HTR-8/SVneo (cell line): ENCODE data around the gene CTNNA2.
"Not testable (repeated sequence)": the region's sequence is repeated elsewhere in the genome, so short reads cannot be mapped to it uniquely, and the experiment has no call there.

Experiments
- DNase-seq: peaks from one replicate; pipeline ENCODE4 v3.0.0; 2011; ENCODE audit warnings: low spot score, mixed read lengths; ENCODE audit not compliant: insufficient read length
- FAIRE-seq: peaks from 2 replicates; lab custom pipeline; 2011; peaks lifted over from hg19 to GRCh38; lab: Jason Lieb, UNC

CTNNA2 gene

DNA sequence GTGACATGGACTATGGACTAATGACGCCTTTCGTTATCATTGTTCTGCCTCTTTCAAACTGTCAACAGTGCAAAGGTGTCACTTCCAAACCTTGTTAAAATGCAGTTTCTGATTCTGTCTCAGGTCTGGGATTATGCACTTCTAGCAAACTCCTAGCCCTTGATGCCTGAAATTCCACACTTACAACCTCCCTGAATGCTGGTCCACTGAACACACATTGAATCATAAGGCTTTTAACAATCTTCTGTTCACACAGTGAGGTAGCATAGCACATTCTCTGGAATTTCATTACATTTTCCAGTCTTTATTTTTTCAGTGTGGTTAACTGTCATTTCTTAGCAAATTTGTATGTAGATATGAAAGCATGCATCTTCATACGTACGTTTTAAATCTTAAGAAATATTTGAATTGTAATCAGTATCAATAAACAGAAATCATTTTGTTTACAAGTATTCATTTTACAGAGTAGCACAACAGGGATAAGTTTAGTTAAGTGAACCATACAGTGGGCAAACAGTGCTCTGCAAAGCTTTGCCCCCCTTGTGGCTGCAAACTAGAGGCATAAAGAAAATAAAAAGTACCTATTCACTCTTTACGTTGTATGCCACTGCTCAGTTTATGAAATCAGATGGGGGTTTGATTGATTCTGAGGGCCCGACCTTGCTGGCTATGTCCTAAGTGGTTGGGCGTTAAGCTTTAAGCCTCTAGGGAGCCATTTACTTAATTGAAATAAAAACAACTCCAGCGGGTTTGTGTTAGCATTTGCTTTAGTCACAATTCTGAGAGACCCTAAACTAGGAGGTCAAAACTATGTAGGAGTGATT is 540.9 kb downstream of the CTNNA2 start:
- FAIRE-seq = no peak
- no peak for DNase-seq

DNA sequence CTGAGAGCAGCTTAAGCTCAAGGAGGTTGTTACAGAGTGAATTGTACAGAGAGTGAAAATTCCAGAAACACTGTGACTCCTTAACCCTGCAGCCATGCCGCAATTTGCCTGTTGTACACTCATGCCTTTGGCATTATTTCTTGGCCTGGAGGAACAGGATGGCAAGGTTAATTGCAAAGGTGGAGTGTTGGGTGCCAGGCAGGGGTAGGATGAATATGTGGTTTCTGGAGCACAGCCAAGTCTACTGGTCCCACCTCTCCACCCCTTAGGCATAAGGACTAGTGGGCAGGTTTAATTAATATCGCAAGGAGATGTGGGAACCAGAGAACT is 541.5 kb downstream of the CTNNA2 start:
- FAIRE-seq = no peak
- DNase-seq = peak; percentile 5

DNA sequence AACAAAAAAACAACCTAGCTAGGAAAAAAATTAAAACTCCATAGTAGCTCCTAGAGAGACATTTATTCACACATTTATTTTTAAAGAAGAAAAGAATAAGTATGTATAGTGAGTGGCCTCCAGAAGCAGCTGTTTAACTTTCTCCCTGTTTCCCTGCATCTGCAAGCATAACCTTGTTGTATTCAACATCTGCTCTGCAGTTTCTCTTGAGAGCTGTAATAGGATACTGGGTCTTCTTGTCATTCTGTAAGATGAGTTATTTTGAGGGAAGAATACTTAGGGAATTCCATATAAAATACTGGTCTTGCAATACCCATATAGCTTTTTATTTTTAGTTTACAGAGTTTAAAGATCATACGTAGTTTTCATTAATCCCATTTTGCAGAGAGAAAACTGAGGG is 545.1 kb downstream of the CTNNA2 start:
- DNase-seq = no peak
- FAIRE-seq = no peak

DNA sequence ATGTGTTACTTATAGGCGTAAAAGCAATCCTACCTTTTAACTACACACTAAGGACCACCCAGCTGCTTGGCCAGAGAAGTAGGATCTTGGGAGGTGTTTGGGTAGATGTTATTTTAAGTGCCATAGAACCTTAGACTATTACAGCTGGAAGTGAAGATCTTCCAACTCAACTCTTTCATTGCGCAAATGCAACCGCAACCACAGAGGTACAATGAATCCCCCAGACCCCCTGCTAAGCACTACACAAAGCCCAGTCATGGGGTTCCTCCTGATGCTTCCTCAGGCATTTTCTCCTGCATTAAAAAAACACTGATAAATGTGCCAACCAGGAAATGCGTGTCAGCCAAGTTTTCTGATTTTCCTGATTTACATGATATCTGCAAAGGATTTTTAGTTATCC is 545.7 kb downstream of the CTNNA2 start:
- no peak for DNase-seq
- no peak for FAIRE-seq

DNA sequence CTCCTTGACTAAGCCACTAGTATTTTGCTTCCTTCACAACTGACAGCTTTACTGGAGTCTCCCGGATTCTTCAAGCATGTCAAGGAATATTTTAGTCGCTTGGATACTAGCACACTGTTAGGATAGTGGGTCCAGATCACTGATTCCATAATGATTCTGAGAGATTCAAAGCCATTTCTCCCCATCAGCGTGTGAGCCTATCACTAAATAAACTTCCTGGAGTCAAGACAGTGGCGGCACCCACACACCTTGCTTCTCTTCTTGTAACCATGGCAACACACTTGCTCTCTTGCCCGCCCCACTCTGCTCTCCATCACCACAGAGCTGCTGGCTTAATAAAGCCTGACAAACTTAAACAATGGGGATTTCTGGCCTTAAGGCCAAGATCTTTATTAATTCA is 546.6 kb downstream of the CTNNA2 start:
- FAIRE-seq = no peak
- DNase-seq = no peak

DNA sequence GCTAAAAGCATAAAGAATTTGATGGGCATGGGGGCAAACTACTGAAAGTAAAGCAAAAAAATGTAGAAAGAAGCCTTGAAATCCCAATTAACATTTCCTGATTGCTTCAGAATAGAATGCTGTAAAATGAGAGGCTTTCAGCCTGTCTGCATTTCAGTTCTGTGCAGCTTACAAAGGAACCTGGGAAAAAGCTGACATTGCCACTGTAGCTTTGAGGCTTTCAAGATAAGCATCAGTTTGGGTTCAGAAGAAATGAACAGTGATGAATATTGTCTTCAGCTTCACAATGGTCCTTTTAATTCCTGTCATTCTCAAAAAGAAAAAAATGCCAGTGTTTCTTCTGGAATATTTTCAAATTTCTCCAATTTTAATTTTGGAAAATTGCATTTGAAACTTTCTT is 549.0 kb downstream of the CTNNA2 start:
- no peak for DNase-seq
- no peak for FAIRE-seq

DNA sequence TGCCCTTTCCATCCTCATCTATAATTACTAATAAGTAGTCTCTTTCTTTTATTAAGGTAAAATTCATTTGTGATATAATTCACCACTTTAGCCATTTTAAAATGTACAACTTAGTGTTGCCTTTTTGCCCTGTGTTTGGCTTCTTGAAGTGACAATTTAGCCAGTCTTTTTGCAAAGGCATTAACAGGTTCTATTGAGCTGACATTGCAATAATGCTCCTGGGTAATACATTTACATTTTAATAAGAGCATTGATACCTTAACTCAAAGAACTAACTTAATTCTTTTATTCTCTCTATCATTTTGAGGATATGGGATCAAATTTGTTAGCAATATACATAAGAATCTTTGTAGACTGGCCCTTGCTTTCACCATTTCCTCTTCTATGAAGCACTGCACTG is 549.4 kb downstream of the CTNNA2 start:
- FAIRE-seq = no peak
- DNase-seq = no peak

DNA sequence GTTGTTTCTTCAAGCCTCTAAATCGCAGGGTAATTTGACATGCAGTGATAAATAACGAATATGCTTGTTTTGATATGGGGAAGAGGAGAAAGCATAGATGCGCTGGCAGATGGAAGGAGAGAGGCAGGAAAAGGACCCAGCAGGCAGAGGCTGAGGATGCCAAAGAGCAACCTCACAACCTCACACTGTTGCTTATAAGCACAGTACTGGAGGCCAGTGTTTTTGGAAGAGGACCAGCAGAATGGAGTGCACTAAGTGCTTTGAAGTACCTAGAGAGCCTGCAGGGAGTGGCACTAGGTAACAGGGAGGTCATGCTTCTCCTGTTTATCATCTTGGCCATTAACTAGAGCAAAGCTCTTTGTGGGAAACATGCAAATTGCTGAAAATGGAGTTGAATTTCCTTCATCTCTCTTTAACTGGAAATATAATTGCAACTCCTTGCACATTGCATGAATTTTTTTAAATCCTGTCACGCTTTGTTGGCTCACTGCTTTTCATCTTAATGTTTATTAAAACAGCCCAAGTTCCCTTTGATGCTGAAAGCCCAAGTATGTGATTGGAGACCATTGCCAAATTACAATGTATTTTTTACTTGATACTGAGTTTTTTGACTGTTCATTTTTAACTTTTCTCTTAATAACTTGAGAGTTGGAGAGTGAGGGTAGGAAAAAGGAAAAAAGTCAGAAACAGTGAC is 555.3 kb downstream of the CTNNA2 start:
- FAIRE-seq (no peak), DNase-seq (no peak)

DNA sequence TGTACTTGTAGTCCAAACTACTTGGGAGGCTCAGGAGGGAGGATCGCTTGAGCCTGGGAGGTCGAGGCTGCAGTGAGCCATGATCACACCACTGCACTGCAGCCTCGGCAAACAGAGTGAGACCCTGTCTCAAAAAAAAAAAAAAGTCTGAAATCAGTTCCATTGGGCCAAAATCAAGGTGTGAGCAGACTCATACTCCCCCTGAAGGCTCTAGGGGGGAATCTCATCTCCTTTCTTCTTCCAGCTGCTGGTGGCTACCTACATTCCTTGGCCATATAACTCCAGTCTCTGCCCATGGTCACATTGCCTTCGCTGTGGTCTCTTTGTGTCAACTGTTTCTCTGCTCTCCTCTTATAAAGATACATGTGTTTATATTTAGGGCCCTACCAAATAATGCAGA is 557.7 kb downstream of the CTNNA2 start:
- FAIRE-seq (no peak), DNase-seq (no peak)

DNA sequence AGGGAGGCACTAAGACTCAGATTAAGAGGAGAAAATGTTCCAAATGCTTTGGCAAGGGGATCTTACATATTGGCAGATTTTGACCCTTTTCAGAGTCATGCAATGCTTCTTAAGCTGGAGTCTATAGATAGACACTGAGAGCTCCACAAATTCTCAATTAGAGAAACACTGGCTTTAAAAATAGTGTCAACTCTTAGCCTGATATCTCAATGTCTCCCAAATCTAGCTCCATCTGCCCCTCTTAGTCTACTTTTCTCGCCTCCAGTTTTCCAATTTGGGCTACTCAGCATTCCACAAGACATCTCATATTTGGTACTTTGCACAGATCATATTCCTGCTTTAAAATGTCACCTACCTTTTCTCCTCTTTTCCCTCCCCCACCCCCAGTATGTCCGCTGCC is 559.1 kb downstream of the CTNNA2 start:
- DNase-seq = no peak
- FAIRE-seq = no peak

DNA sequence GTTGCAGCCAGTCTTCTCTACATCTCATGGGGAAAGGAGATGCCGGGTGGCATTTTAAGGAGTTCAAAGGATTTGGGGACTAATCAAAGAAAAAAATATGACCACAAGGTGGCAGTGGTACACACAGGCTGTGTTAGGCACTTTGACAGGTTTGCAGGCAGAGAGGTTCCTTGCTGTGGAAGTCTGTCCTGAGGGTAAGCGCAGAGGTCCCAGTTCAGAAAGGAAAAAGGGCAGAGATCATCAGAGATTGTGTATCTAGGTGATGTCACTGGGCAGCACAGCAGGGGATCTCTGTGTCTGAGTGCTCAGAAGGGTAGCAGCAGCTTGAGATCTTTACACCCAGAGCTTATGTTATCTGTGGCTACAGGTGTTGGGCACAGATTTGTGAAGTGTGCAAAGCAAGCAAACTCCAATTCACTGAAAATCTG is 560.3 kb downstream of the CTNNA2 start:
- no peak for FAIRE-seq
- DNase-seq = peak; percentile 43

DNA sequence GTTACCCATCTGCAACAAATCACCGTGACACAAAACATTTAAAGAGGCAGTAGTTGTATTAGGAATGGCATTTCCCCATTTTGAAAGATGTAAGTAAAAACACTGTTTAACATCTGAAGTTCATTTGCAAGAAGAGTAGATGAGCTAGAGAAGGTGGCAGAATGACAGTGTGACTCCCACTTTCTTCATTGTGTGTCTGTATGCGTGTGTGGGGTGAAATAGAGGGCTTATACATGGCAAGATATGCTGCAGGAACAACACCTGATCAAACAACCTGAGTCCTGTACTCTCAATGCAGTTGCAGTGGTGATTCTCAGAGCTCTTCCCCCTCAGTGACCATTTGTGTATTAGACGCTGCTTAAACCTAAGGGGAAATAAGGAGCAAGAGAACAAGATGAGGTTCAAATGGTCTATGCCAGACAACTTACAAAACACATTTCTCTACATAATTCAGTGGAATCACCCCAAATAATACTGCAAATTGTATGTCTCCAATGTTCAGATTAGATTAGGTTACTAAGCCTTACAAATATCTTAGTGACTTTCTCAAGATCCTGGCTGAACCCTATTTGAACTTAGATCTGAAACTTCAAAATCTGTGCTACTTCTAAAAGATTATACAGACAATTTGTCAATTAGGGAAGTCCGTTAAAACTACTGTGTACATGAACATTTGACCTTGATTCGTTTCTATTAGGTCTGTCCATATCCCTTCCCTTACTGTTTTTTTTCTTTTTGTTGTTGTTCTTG is 561.6 kb downstream of the CTNNA2 start:
- FAIRE-seq (no peak), DNase-seq (no peak)

DNA sequence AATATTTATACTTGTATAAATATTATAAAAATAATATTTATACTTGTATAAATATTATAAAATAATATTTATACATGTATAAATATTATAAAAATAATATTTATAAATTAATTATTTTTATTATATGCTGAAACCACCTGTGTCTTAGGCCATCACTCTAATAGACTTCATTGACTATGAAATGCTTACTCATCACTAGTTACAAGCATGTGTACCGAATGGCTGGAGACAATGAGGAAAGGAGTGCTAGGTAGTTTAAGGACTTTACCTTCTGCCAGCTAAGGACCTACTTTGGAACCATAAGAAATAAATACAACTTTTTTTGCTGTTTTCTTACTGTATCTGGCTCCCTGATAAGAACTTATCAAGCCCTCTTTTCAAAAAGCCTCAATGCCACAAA is 562.9 kb downstream of the CTNNA2 start:
- DNase-seq (no peak), FAIRE-seq (no peak)

DNA sequence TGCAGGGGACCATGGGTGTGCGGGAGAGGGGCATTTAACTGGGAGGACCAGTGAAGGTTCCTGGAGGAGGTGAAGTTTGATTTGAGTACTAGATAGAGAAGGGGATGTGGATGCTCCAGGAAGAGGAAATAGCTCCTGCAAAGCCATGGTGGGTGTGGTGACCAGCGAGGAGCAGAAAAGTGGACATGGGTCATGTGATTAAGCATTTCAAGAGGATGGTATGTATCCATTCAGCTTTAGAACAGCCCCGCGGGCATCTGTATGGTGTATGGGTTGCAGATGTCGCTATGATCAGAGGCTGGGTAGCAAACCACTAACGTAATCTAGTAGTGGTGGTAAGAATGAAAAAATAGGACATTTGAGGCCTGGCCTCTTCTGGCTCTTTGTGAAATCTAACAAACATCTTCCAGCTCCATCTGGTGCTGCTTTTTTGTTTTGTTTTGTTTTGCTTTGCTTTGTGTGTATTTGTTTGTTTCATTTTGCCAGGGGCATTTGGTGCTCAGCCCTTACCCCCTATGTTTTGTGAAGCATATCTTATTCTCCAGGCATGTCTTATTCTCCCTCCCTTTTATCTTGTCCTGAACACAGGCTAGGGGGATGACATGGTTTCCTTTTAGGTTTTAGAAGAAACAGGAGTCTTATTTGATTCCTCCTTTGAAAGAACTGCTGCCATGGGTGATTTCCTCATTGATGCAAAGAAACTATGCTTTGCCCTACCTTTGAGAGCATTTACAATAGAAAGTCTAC is 565.6 kb downstream of the CTNNA2 start:
- DNase-seq (no peak), FAIRE-seq (no peak)

DNA sequence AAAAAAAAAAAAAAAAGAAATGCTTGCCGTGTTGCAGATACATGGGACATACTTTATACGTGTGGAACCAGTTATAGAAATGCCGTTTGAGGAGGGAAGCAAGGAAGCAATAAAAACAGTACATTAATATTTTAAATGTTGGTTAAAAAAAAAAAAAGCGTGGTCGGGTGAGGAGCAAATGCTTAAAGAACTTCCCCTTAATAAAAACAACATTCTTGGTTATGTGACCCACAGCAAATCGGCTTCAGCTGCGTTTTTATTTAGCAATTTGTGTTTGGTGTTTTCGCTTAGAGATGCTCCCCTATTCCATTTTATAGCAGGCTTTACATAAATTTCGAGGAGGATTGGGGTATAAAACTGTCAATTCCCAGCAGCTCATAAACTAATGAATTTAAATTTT is 568.1 kb downstream of the CTNNA2 start:
- DNase-seq = no peak
- no peak for FAIRE-seq

DNA sequence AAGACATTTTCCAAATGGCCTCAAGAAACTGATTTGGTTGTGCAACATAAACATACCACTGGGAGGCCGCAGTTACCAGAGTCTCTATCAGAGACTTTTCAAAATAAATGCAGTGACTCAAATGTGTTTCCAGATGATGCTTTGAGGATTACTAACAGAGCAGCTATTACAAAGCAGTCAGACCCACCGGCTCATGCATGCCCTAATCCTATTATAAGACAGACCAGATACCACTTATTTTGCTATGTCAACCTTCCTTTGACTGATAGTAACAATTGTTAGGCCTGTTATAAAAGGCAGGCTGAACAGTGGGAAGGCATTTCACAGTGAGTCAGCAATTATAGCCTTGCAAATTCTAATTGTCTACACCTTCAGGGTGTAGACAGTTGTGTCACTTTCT is 574.0 kb downstream of the CTNNA2 start:
- DNase-seq (no peak), FAIRE-seq (no peak)

DNA sequence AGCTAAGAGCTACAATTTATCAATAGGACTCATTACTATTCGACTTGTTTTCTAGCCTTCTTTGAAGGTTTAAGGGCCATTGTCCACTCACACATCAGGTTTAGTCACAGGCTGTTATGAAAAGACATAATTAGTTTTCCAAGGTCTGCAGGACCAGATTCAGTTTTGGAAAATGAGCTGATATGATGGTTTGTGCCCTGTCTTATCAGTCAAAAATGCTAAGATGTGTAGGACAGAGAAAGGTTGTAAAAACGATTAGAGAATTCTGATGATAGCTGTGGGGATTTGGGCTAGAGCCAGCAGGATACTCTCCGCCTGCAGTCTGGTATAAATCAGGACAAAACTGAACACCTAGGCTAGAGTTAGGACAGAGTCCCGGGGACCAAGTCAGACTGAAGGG is 578.4 kb downstream of the CTNNA2 start:
- no peak for FAIRE-seq
- DNase-seq = no peak

DNA sequence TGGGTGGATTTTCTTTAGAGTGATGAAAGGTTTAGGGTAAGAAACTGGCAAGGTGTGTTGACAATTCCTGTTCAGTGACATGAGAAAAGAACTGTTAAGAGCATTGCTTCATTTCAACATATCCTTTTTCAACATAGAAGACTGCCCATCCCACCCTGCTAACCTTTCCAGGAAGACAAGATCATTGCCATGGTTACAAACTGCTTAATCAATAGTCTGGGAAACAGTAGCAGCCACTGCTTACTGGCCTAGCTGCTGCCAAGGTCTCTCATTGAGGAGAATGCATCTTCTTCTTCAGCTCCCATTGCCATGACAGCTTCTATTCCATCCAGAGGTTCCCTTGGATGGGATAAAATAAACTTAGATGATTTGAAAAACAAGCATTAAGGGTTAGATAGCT is 579.6 kb downstream of the CTNNA2 start:
- no peak for FAIRE-seq
- no peak for DNase-seq

DNA sequence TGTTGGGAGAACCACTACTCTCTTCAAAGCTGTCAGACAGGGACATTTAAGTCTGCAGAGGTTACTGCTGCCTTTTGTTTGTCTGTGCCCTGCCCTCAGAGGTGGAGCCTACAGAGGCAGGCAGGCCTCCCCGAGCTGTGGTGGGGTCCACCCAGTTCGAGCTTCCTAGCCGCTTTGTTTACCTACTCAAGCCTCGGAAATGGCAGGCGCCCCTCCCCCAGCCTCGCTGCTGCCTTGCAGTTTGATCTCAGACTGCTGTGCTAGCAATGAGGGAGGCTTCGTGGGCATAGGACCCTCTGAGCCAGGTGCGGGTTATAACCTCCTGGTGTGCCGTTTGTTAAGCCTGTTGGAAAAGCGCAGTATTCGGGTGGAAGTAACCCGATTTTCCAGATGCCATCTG is 585.7 kb downstream of the CTNNA2 start:
- DNase-seq, FAIRE-seq: not testable (repeated sequence)

DNA sequence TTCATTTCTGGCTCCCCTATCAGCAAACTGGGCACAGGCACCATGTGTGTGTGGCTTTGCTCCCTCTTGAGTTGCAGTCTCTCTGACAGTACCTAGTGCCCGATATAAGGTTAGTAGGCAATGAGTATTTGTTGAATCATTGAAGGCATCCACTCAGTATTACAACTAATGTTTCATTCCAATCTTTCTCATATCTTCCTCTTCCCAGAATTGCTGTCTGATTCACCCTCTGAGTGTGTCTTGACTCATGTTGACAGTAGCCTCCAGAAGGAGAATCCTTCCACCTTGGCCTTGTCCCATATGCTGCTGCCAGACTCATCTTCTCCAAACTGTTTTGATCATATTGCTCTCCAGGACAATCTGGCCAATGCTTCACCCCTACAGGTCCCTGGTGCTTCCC is 589.2 kb downstream of the CTNNA2 start:
- no peak for DNase-seq
- FAIRE-seq = no peak
